Nephron (organoid): ENCODE measurements around the gene SLC45A1.

Experiments
- H3K27ac Mint-ChIP-seq, 3 experiments: 2 replicates each; pipeline ENCODE4 v1.8.0; 2020; ENCODE audit warnings: mixed read lengths in 3 of 3, mild to moderate bottlenecking in 2 of 3, moderate library complexity in 1 of 3
- H3K27me3 Mint-ChIP-seq: 2 replicates; pipeline ENCODE4 v1.8.0; 2021; ENCODE audit warnings: low read depth, mild to moderate bottlenecking, moderate library complexity, mixed read lengths
- H3K36me3 Mint-ChIP-seq: 2 replicates; pipeline ENCODE4 v1.8.0; 2020; ENCODE audit warnings: low read depth, mixed read lengths
- H3K4me1 Mint-ChIP-seq: 2 replicates; pipeline ENCODE4 v1.8.0; 2020; ENCODE audit warnings: mixed read lengths
- H3K4me3 Mint-ChIP-seq, 3 experiments: 2 replicates each; pipeline ENCODE4 v1.8.0; 2020; ENCODE audit warnings: mild to moderate bottlenecking in 3 of 3, mixed read lengths in 3 of 3, moderate library complexity in 2 of 3
- H3K9me3 Mint-ChIP-seq: 2 replicates; pipeline ENCODE4 v1.8.0; 2020; ENCODE audit warnings: mixed read lengths
- TF ChIP-seq, protein P1 (sequence below), 3 experiments: fragments of 200-600 bp; sonication (generic); IDR thresholded peaks; one replicate each; pipeline ENCODE4 v1.5.0; 2021; ENCODE audit warnings: antibody characterized with exemption in 3 of 3; ENCODE audit not compliant: unreplicated experiment in 3 of 3

The SLC45A1 gene

GRCh38 chr1:8373581-8374241 lies 55.8 kb downstream of the SLC45A1 start:
- Mint-ChIP-seq H3K4me3 (peak overlapping the region; percentile 39 to 51 (median 40)), H3K4me1 (peaks cover 88% of the 10 kb centered on the region), H3K27ac (peak overlapping the region; percentile 91 to 95 (median 93)), H3K36me3 (peaks cover 15% of the 10 kb centered on the region), H3K27me3 (no peaks in the 10 kb centered on the region), H3K9me3 (no peaks in the 10 kb centered on the region)
- TF ChIP-seq, protein P1, sequence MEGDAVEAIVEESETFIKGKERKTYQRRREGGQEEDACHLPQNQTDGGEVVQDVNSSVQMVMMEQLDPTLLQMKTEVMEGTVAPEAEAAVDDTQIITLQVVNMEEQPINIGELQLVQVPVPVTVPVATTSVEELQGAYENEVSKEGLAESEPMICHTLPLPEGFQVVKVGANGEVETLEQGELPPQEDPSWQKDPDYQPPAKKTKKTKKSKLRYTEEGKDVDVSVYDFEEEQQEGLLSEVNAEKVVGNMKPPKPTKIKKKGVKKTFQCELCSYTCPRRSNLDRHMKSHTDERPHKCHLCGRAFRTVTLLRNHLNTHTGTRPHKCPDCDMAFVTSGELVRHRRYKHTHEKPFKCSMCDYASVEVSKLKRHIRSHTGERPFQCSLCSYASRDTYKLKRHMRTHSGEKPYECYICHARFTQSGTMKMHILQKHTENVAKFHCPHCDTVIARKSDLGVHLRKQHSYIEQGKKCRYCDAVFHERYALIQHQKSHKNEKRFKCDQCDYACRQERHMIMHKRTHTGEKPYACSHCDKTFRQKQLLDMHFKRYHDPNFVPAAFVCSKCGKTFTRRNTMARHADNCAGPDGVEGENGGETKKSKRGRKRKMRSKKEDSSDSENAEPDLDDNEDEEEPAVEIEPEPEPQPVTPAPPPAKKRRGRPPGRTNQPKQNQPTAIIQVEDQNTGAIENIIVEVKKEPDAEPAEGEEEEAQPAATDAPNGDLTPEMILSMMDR (IDR thresholded peaks at IDR 0.05; ENCODE audit: unreplicated experiment in 3 of 3), result no peak

- Mint-ChIP-seq H3K9me3 (no peaks in the 10 kb centered on the region), H3K36me3 (peaks cover 18% of the 10 kb centered on the region)
These were observed 56.4 kb downstream of the SLC45A1 start for GRCh38 chr1:8374356-8374755.

DNA sequence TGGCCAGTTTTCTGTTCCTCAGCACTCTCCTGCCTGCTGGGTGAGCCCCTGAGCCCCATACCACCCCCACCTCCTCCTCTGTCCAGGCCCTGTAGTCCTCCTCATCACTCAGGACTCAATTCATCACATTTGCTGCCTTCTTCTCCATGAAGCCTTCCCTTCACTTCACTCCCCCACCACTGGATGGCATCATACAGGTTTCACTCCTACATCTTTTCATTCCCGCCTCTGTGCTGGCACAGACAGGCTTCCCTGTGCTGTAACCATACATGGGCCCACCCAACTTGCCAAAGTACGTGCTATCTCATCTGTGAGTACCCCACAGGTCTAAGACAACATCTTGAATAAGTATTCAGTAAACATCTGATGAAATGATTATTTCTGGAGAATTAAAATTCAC lies 56.9 kb downstream of the SLC45A1 start:
- Mint-ChIP-seq H3K4me3 (peak overlapping the region in 2 of 3 experiments; percentile 10 to 44), H3K4me1 (peaks cover 87% of the 10 kb centered on the region), H3K27ac (peak overlapping the region; percentile 91 to 95 (median 93)), H3K36me3 (peaks cover 18% of the 10 kb centered on the region), H3K9me3 (no peaks in the 10 kb centered on the region), H3K27me3 (no peaks in the 10 kb centered on the region)
- TF ChIP-seq, protein P1 (IDR thresholded peaks at IDR 0.05; ENCODE audit: unreplicated experiment in 3 of 3), result peak in 1 of 3 experiments; percentile 8

More at GRCh38 chr1:8374356-8374755, 56.4 kb downstream of the SLC45A1 start:
- Mint-ChIP-seq H3K27me3 (no peaks in the 10 kb centered on the region), H3K4me3 (peak overlapping the region in 1 of 3 experiments; percentile 44), H3K27ac (peak overlapping the region; percentile 91 to 95 (median 93)), H3K4me1 (peaks cover 89% of the 10 kb centered on the region)
- TF ChIP-seq, protein P1 (IDR thresholded peaks at IDR 0.05; ENCODE audit: unreplicated experiment in 3 of 3), result no peak

- peak overlapping the region; percentile 62 to 80 (median 77) for H3K27ac Mint-ChIP-seq
- H3K4me1 Mint-ChIP-seq, result peaks cover 85% of the 10 kb centered on the region
- no peaks in the 10 kb centered on the region for H3K9me3 Mint-ChIP-seq
- H3K27me3 Mint-ChIP-seq, result no peaks in the 10 kb centered on the region
- H3K36me3 Mint-ChIP-seq, result peaks cover 24% of the 10 kb centered on the region
- TF ChIP-seq, protein P1 (IDR thresholded peaks at IDR 0.05; ENCODE audit: unreplicated experiment in 3 of 3), result no peak
- no peak overlapping the region for H3K4me3 Mint-ChIP-seq
These were observed 58.5 kb downstream of the SLC45A1 start for GRCh38 chr1:8376358-8376840.

GRCh38 chr1:8377271-8377981 lies 59.5 kb downstream of the SLC45A1 start:
- no peaks in the 10 kb centered on the region for H3K27me3 Mint-ChIP-seq
- TF ChIP-seq, protein P1 (IDR thresholded peaks at IDR 0.05; ENCODE audit: unreplicated experiment in 3 of 3), result no peak
- H3K9me3 Mint-ChIP-seq, result no peaks in the 10 kb centered on the region
- peaks cover 84% of the 10 kb centered on the region for H3K4me1 Mint-ChIP-seq
- H3K4me3 Mint-ChIP-seq, result no peak overlapping the region
- H3K36me3 Mint-ChIP-seq, result peaks cover 30% of the 10 kb centered on the region
- H3K27ac Mint-ChIP-seq, result peak overlapping the region; percentile 94 to 98 (median 95)
